Transverse colon (tissue), 4 donors: ENCODE measurements around the gene CEP89. TPM values are rescaled to one million over a fixed set of nuclear protein-coding genes. Genes with fewer than 3 reads are reported as not detected.

Experiments
- DNase-seq: peaks from one replicate; pipeline ENCODE4 v3.0.0-alpha.2; 2019
- H3K27ac ChIP-seq, 4 donors: fragments of 200-600 bp; sonication (generic); 2 replicates each; pipeline ENCODE4 v1.5.1; 2016 to 2018; ENCODE audit warnings: inconsistent platforms in 4 of 4
- H3K27me3 ChIP-seq: fragments of 200-600 bp; sonication (generic); 2 replicates; pipeline ENCODE4 v1.5.1; 2017; ENCODE audit warnings: inconsistent platforms
- H3K36me3 ChIP-seq, 4 donors: fragments of 200-600 bp; sonication (generic); 2 replicates each; pipeline ENCODE4 v1.5.1; 2017 to 2019; ENCODE audit warnings: inconsistent platforms in 4 of 4
- H3K4me1 ChIP-seq, 4 donors: fragments of 200-600 bp; sonication (generic); 2 replicates each; pipeline ENCODE4 v1.5.1; 2017 to 2020; ENCODE audit warnings: inconsistent platforms in 4 of 4
- H3K4me3 ChIP-seq, 4 donors: fragments of 200-600 bp; sonication (generic); 1 replicate in 1 of 4; 2 replicates in 3 of 4; pipeline versions ENCODE4 v1.5.1 to v1.6.1; 2017 to 2019; ENCODE audit warnings: inconsistent platforms in 4 of 4
- H3K9me3 ChIP-seq, 2 donors: fragments of 200-600 bp; sonication (generic); 2 replicates each; pipeline ENCODE4 v1.5.1; 2017 to 2019; ENCODE audit warnings: inconsistent platforms in 2 of 2
- EP300 ChIP-seq: sonication (generic); formaldehyde crosslinking; IDR thresholded peaks from one replicate; pipeline ENCODE4 v1.6.1; 2017; ENCODE audit warnings: antibody characterized with exemption, low read depth
- POLR2A ChIP-seq: fragments of 450-650 bp; IDR thresholded peaks from one replicate; pipeline ENCODE4 v1.6.1; 2016; ENCODE audit warnings: antibody characterized with exemption, mild to moderate bottlenecking, moderate library complexity
- POLR2AphosphoS5 ChIP-seq, 3 donors: sonication (generic); formaldehyde crosslinking; IDR thresholded peaks; one replicate each; pipeline ENCODE4 v1.6.1; 2016; ENCODE audit warnings: antibody characterized with exemption in 3 of 3
- WGBS, 2 donors: methylation state at CpG; one replicate each; pipeline ENCODE4 v1.1.5; 2018; ENCODE audit warnings: low coverage in 1 of 2; 5-methylcytosine and 5-hydroxymethylcytosine counted together
- in situ Hi-C, 4 donors: fragments of 200-750 bp; cut with MboI; loops; one replicate each; pipeline versions ENCODE4 v1.15.0 to v1.15.1; 2017; ENCODE audit warnings: low sequenced_read_pairs in 3 of 4, low pct_ligation_motif_present in 1 of 4, low pct_unique_long_range_greater_than_20kb in 1 of 4
- intact Hi-C: fragments of 100-400 bp; cut with DNase I; formaldehyde crosslinking; loops from one replicate; pipeline ENCODE4 v1.15.1; 2023; ENCODE audit warnings: low total_unique reads
- total RNA-seq, 4 donors: library from RNA; depleted of rRNA; stranded (reverse); fragments of >200 nt; gene quantifications; one replicate each; pipeline ENCODE4 v1.1.0, GENCODE V29; 2016
- TF ChIP-seq, protein P1 (sequence below), 5 experiments: fragments of 200-600 bp in 3 of 5; fragments of 450-650 bp in 2 of 5; sonication (generic) in 3 of 5; IDR thresholded peaks; 1 replicate in 2 of 5; 2 replicates in 3 of 5; pipeline ENCODE4 v1.5.1; 2016 to 2017; ENCODE audit warnings: antibody characterized with exemption in 5 of 5, inconsistent platforms in 3 of 5, mild to moderate bottlenecking in 2 of 5, moderate library complexity in 1 of 5

CEP89 gene
- total RNA-seq, 4 donors from 2014 or later, result 4.5 to 39.6 (median 9.4) TPM

DNA sequence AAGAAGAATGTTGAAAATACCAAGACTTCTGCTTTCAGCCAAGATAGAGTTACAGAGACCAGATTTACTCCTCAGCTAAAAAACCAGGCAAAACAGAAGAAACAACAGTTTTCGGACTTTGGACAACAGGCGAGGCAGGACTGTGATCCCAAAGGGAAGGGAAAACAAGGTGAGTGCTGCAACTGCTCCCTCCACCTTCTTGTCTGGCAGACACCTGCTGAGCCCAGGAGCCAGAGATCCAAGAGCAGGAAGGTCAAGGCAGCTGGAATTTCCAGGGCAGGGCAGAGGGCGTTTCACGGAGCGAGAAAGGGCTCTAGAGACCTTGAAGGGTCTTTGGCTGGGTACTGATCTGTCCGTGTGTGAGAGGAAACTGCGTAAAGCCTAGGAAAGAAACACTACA is 69.3 kb downstream of the CEP89 start:
- intact Hi-C loops (no loop called here), in situ Hi-C loops (no loop called here)
- H3K27me3 ChIP-seq, result no peaks in the 10 kb centered on the region
- 43 to 52% methylated on average over 5 to 7 of the region's 7 CpGs for WGBS, 2 donors
- peaks cover 0 to 13% (median 4%) of the 10 kb centered on the region in 4 donors for H3K4me1 ChIP-seq
- TF ChIP-seq EP300, result no peak
- TF ChIP-seq, protein P1, sequence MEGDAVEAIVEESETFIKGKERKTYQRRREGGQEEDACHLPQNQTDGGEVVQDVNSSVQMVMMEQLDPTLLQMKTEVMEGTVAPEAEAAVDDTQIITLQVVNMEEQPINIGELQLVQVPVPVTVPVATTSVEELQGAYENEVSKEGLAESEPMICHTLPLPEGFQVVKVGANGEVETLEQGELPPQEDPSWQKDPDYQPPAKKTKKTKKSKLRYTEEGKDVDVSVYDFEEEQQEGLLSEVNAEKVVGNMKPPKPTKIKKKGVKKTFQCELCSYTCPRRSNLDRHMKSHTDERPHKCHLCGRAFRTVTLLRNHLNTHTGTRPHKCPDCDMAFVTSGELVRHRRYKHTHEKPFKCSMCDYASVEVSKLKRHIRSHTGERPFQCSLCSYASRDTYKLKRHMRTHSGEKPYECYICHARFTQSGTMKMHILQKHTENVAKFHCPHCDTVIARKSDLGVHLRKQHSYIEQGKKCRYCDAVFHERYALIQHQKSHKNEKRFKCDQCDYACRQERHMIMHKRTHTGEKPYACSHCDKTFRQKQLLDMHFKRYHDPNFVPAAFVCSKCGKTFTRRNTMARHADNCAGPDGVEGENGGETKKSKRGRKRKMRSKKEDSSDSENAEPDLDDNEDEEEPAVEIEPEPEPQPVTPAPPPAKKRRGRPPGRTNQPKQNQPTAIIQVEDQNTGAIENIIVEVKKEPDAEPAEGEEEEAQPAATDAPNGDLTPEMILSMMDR (IDR thresholded peaks at IDR 0.05), result no peak
- no peak for TF ChIP-seq POLR2AphosphoS5 (IDR thresholded peaks at IDR 0.05)
- TF ChIP-seq POLR2A, result no peak
- DNase-seq, result peak; percentile 61
- H3K4me3 ChIP-seq, result no peak overlapping the region
- H3K27ac ChIP-seq, result peak overlapping the region in 3 of 4 donors; percentile 37 to 68 (median 58)
- peaks cover 0 to 3% of the 10 kb centered on the region in 2 donors for H3K9me3 ChIP-seq
- peaks cover 0 to 10% (median 0%) of the 10 kb centered on the region in 4 donors for H3K36me3 ChIP-seq

GRCh38 chr19:32901504-32902161 is 70.1 kb downstream of the CEP89 start:
- Histone ChIP-seq H3K27me3 (no peaks in the 10 kb centered on the region), H3K36me3 (peaks cover 0 to 10% (median 0%) of the 10 kb centered on the region in 4 donors), H3K4me1 (peaks cover 0 to 13% (median 4%) of the 10 kb centered on the region in 4 donors), H3K4me3 (no peak overlapping the region), H3K27ac (no peak overlapping the region), H3K9me3 (peaks cover 0 to 3% of the 10 kb centered on the region in 2 donors)
- in situ Hi-C loops (no loop called here), intact Hi-C loops (no loop called here)
- TF ChIP-seq POLR2AphosphoS5 (IDR thresholded peaks at IDR 0.05), result no peak
- no peak for TF ChIP-seq EP300
- no peak for TF ChIP-seq POLR2A
- TF ChIP-seq, protein P1 (IDR thresholded peaks at IDR 0.05), result no peak
- WGBS, 2 donors, result 97% methylated on average over 5 of the region's 5 CpGs; no CpG with 5 or more reads in 1 of the 2 donors
- DNase-seq, result no peak

GRCh38 chr19:32896516-32897214 is 75.1 kb downstream of the CEP89 start:
- no peak overlapping the region for H3K27ac ChIP-seq
- no peak for DNase-seq
- peaks cover 0 to 6% (median 2%) of the 10 kb centered on the region in 4 donors for H3K36me3 ChIP-seq
- TF ChIP-seq POLR2AphosphoS5 (IDR thresholded peaks at IDR 0.05) (no peak), POLR2A (no peak), EP300 (no peak)
- TF ChIP-seq, protein P1 (IDR thresholded peaks at IDR 0.05), result no peak
- 100% methylated on average over 1 of the region's 1 CpG for WGBS, 2 donors
- peaks cover 8 to 10% of the 10 kb centered on the region in 2 donors for H3K9me3 ChIP-seq
- in situ Hi-C loops (no loop called here), intact Hi-C loops (no loop called here)
- H3K4me3 ChIP-seq, result no peak overlapping the region
- no peaks in the 10 kb centered on the region for H3K27me3 ChIP-seq
- H3K4me1 ChIP-seq, result no peaks in the 10 kb centered on the region

DNA sequence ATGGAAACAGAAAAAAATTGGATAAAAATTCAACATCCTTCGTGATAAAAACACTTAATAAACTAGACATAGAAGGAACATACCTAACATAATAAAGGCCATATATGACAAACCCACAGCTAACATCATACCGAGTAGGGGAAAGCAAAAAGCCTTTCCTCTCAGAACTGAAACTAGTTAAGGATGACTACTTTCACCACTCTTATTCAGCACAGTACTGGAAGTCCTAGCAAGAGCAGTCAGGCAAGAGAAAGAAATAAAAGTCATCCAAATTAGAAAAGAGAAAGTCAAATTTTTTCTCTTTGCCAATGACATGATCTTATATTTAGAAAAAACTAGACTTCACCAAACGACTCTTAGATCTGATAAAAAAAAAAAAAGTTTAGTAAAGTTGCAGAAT is 76.4 kb downstream of the CEP89 start:
- Histone ChIP-seq H3K27me3 (no peaks in the 10 kb centered on the region), H3K4me1 (no peaks in the 10 kb centered on the region), H3K36me3 (peaks cover 0 to 6% (median 1%) of the 10 kb centered on the region in 4 donors), H3K27ac (no peak overlapping the region), H3K9me3 (peaks cover 10 to 11% of the 10 kb centered on the region in 2 donors), H3K4me3 (no peak overlapping the region)
- intact Hi-C loops (no loop called here), in situ Hi-C loops (no loop called here)
- 85 to 92% methylated on average over 2 to 3 of the region's 3 CpGs for WGBS, 2 donors
- TF ChIP-seq EP300, result no peak
- TF ChIP-seq, protein P1 (IDR thresholded peaks at IDR 0.05), result no peak
- no peak for TF ChIP-seq POLR2A
- TF ChIP-seq POLR2AphosphoS5 (IDR thresholded peaks at IDR 0.05), result no peak
- no peak for DNase-seq
